HL-60/S4 treated with phorbol 12-myristate 13-acetate at 8.2 ng/mL for 4 days and 3 days (cell line): Measurements from ENCODE around the gene VAT1L.

Experiments used
- in situ Hi-C: fragments of 300-500 bp; cut with MboI; formaldehyde crosslinking; loops from 2 replicates; pipeline ENCODE4 v1.15.0; 2022; ENCODE audit warnings: low sequenced_read_pairs

VAT1L gene

GRCh38 chr16:77868052-77868451 is 79.7 kb downstream of the VAT1L start:
- in situ Hi-C loops, result no loop called here

GRCh38 chr16:77868478-77868877 is 80.1 kb downstream of the VAT1L start:
- in situ Hi-C loops, result no loop called here

- in situ Hi-C loops, result no loop called here
Measured at GRCh38 chr16:77869997-77870813, 81.8 kb downstream of the VAT1L start.

- in situ Hi-C loops, result no loop called here
Measured at GRCh38 chr16:77871932-77872331, 83.6 kb downstream of the VAT1L start.

- in situ Hi-C loops, result no loop called here
Measured at GRCh38 chr16:77873066-77873465, 84.7 kb downstream of the VAT1L start.

- in situ Hi-C loops, result no loop called here
Measured at GRCh38 chr16:77874347-77874746, 86.0 kb downstream of the VAT1L start.

- in situ Hi-C loops, result no loop called here
Measured at GRCh38 chr16:77876776-77877175, 88.4 kb downstream of the VAT1L start.

GRCh38 chr16:77877712-77878347 is 89.5 kb downstream of the VAT1L start:
- in situ Hi-C loops, result no loop called here

- in situ Hi-C loops, result no loop called here
Measured at GRCh38 chr16:77881355-77882030, 93.1 kb downstream of the VAT1L start.

GRCh38 chr16:77882358-77882757 is 94.0 kb downstream of the VAT1L start:
- in situ Hi-C loops, result no loop called here

- in situ Hi-C loops, result no loop called here
Measured at GRCh38 chr16:77885571-77886295, 97.4 kb downstream of the VAT1L start.

GRCh38 chr16:77888871-77889270 is 100.5 kb downstream of the VAT1L start:
- in situ Hi-C loops, result no loop called here

- in situ Hi-C loops, result no loop called here
Measured at GRCh38 chr16:77890075-77890474, 101.7 kb downstream of the VAT1L start.

GRCh38 chr16:77894162-77894561 is 105.8 kb downstream of the VAT1L start:
- in situ Hi-C loops, result no loop called here

- in situ Hi-C loops, result no loop called here
Measured at GRCh38 chr16:77895962-77896361, 107.6 kb downstream of the VAT1L start.

GRCh38 chr16:77896415-77897128 is 108.2 kb downstream of the VAT1L start:
- in situ Hi-C loops, result no loop called here

GRCh38 chr16:77897129-77897437 is 108.7 kb downstream of the VAT1L start:
- in situ Hi-C loops, result no loop called here

- in situ Hi-C loops, result no loop called here
Measured at GRCh38 chr16:77897831-77898605, 109.7 kb downstream of the VAT1L start.

- in situ Hi-C loops, result no loop called here
Measured at GRCh38 chr16:77898671-77899211, 110.4 kb downstream of the VAT1L start.

- in situ Hi-C loops, result no loop called here
Measured at GRCh38 chr16:77899416-77899815, 111.1 kb downstream of the VAT1L start.
